WTC11 (cell line): ENCODE results near the gene FASN. TPM values are rescaled to one million over a fixed set of nuclear protein-coding genes. Genes with fewer than 3 reads are reported as not detected.

ENCODE experiments used
- ATAC-seq: fragments of 200-7000 bp; cut with Tn5 transposase; 2 replicates; pipeline ENCODE4 v1.10.0; 2021; ENCODE audit warnings: mild to moderate bottlenecking, moderate library complexity
- CTCF ChIA-PET: fragments of 300-600 bp; sonication (Branson Sonifier 250); formaldehyde crosslinking; loops from one replicate; lab custom pipeline; 2021; ENCODE audit warnings: antibody characterized with exemption; lab: Charles Lee
- POLR2A ChIA-PET: fragments of 350-600 bp; sonication (Branson Sonifier 250); formaldehyde crosslinking; loops from one replicate; lab custom pipeline; 2021; ENCODE audit warnings: antibody characterized with exemption; lab: Charles Lee
- DNase-seq: peaks from one replicate; pipeline ENCODE4 v3.0.0; 2021; ENCODE audit warnings: low spot score
- H3K27ac Mint-ChIP-seq: 2 replicates; pipeline ENCODE4 v1.8.0; 2021; ENCODE audit warnings: mixed read lengths
- H3K27me3 Mint-ChIP-seq: 2 replicates; pipeline ENCODE4 v1.8.0; 2021; ENCODE audit warnings: low read depth, mild to moderate bottlenecking, moderate library complexity, mixed read lengths
- H3K36me3 Mint-ChIP-seq: 2 replicates; pipeline ENCODE4 v1.8.0; 2021; ENCODE audit warnings: mixed read lengths
- H3K4me1 Mint-ChIP-seq: 2 replicates; pipeline ENCODE4 v1.8.0; 2022; ENCODE audit warnings: mixed read lengths
- H3K4me3 Mint-ChIP-seq: 2 replicates; pipeline ENCODE4 v1.8.0; 2021; ENCODE audit warnings: mild to moderate bottlenecking, moderate library complexity, mixed read lengths
- H3K9me3 Mint-ChIP-seq: 2 replicates; pipeline ENCODE4 v1.8.0; 2021; ENCODE audit warnings: mixed read lengths
- CBFB ChIP-seq: sonication (generic); formaldehyde crosslinking; IDR thresholded peaks from 2 replicates; pipeline ENCODE4 v1.8.1; 2022; ENCODE audit warnings: mild to moderate bottlenecking, low read depth, missing genetic modification reagents
- EMX1 ChIP-seq: fragments of 250-450 bp; sonication (Bioruptor Pico); IDR thresholded peaks from 2 replicates; pipeline ENCODE4 v1.8.0; 2021; ENCODE audit warnings: mild to moderate bottlenecking
- FOXK1 ChIP-seq: sonication (generic); formaldehyde crosslinking; IDR thresholded peaks from 2 replicates; pipeline ENCODE4 v1.8.0; 2022; ENCODE audit warnings: mild to moderate bottlenecking, moderate library complexity, missing genetic modification reagents
- GABPB1 ChIP-seq: sonication (generic); formaldehyde crosslinking; IDR thresholded peaks from 2 replicates; pipeline ENCODE4 v1.8.1; 2023; ENCODE audit warnings: mild to moderate bottlenecking, missing genetic modification reagents
- GRHL2 ChIP-seq: fragments of 250-450 bp; sonication (Bioruptor Pico); IDR thresholded peaks from 2 replicates; pipeline ENCODE4 v1.8.0; 2022; ENCODE audit warnings: mild to moderate bottlenecking, moderate library complexity; ENCODE audit not compliant: insufficient replicate concordance, severe bottlenecking
- NFE2L1 ChIP-seq: sonication (generic); formaldehyde crosslinking; IDR thresholded peaks from 2 replicates; pipeline ENCODE4 v1.8.1; 2023; ENCODE audit warnings: missing genetic modification reagents
- NR1H2 ChIP-seq: sonication (generic); formaldehyde crosslinking; IDR thresholded peaks from 2 replicates; pipeline ENCODE4 v1.9.0; 2021; ENCODE audit warnings: mild to moderate bottlenecking, moderate library complexity, missing genetic modification reagents
- RORB ChIP-seq: fragments of 250-450 bp; sonication (Bioruptor Pico); IDR thresholded peaks from 2 replicates; pipeline ENCODE4 v1.9.0; 2021; ENCODE audit warnings: mild to moderate bottlenecking
- SMAD3 ChIP-seq: sonication (generic); formaldehyde crosslinking; IDR thresholded peaks from 2 replicates; pipeline ENCODE4 v1.8.0; 2022; ENCODE audit warnings: missing genetic modification reagents, mild to moderate bottlenecking, borderline replicate concordance
- ZBTB21 ChIP-seq: sonication (generic); formaldehyde crosslinking; IDR thresholded peaks from 2 replicates; pipeline ENCODE4 v1.8.1; 2023; ENCODE audit warnings: mild to moderate bottlenecking, missing genetic modification reagents, borderline replicate concordance
- ZNF232 ChIP-seq: sonication (generic); formaldehyde crosslinking; IDR thresholded peaks from 2 replicates; pipeline ENCODE4 v1.8.0; 2022; ENCODE audit warnings: mild to moderate bottlenecking, missing genetic modification reagents
- ZNF263 ChIP-seq: sonication (generic); formaldehyde crosslinking; IDR thresholded peaks from 2 replicates; pipeline ENCODE4 v1.8.1; 2022; ENCODE audit warnings: low read depth, mild to moderate bottlenecking, moderate library complexity, missing genetic modification reagents
- ZNF317 ChIP-seq: sonication (generic); formaldehyde crosslinking; IDR thresholded peaks from 2 replicates; pipeline ENCODE4 v1.8.1; 2023; ENCODE audit warnings: low read depth, mild to moderate bottlenecking, moderate library complexity, missing genetic modification reagents, borderline replicate concordance
- ZNF396 ChIP-seq: fragments of 250-450 bp; sonication (Bioruptor Pico); IDR thresholded peaks from 2 replicates; pipeline ENCODE4 v1.8.0; 2021; ENCODE audit warnings: mild to moderate bottlenecking, moderate library complexity, borderline replicate concordance
- ZNF423 ChIP-seq: fragments of 250-450 bp; sonication (Bioruptor Pico); IDR thresholded peaks from 2 replicates; pipeline ENCODE4 v2.1.2; 2022; ENCODE audit warnings: mild to moderate bottlenecking, moderate library complexity
- ZNF671 ChIP-seq: fragments of 250-450 bp; sonication (Bioruptor Pico); IDR thresholded peaks from 2 replicates; pipeline ENCODE4 v1.8.0; 2021; ENCODE audit warnings: mild to moderate bottlenecking
- total RNA-seq: library from RNA; stranded (reverse); gene quantifications from 3 replicates; pipeline ENCODE4 v1.2.3, GENCODE V29; 2021
- TF ChIP-seq, protein P1 (sequence below): sonication (generic); formaldehyde crosslinking; IDR thresholded peaks from 2 replicates; pipeline ENCODE4 v1.8.1; 2022; ENCODE audit warnings: low read depth, missing genetic modification reagents, borderline replicate concordance
- TF ChIP-seq, protein P2 (sequence below): sonication (generic); formaldehyde crosslinking; conservative IDR thresholded peaks from 2 replicates; pipeline ENCODE4 v1.8.1; 2022; ENCODE audit warnings: mild to moderate bottlenecking, missing genetic modification reagents
- TF ChIP-seq, protein P3 (sequence below): fragments of 250-450 bp; sonication (Bioruptor Pico); IDR thresholded peaks from 2 replicates; pipeline ENCODE4 v2.1.2; 2022; ENCODE audit warnings: mild to moderate bottlenecking, moderate library complexity
- TF ChIP-seq, protein P4 (sequence below): fragments of 250-450 bp; sonication (Bioruptor Pico); IDR thresholded peaks from 2 replicates; pipeline ENCODE4 v1.9.0; 2021; ENCODE audit warnings: moderate library complexity, mild to moderate bottlenecking, inconsistent platforms, borderline replicate concordance
- TF ChIP-seq, protein P5 (sequence below): sonication (generic); formaldehyde crosslinking; IDR thresholded peaks from 2 replicates; pipeline ENCODE4 v1.8.0; 2023; ENCODE audit warnings: missing genetic modification reagents
- TF ChIP-seq, protein P6 (sequence below): fragments of 250-450 bp; sonication (Bioruptor Pico); IDR thresholded peaks from 2 replicates; pipeline ENCODE4 v1.9.0; 2021; ENCODE audit warnings: mild to moderate bottlenecking, borderline replicate concordance
- TF ChIP-seq, protein P7 (sequence below): sonication (generic); formaldehyde crosslinking; IDR thresholded peaks from 2 replicates; pipeline ENCODE4 v1.8.0; 2022; ENCODE audit warnings: mild to moderate bottlenecking, missing genetic modification reagents

The FASN gene
- total RNA-seq, 1 experiment from 2014 or later: 742 TPM

DNA sequence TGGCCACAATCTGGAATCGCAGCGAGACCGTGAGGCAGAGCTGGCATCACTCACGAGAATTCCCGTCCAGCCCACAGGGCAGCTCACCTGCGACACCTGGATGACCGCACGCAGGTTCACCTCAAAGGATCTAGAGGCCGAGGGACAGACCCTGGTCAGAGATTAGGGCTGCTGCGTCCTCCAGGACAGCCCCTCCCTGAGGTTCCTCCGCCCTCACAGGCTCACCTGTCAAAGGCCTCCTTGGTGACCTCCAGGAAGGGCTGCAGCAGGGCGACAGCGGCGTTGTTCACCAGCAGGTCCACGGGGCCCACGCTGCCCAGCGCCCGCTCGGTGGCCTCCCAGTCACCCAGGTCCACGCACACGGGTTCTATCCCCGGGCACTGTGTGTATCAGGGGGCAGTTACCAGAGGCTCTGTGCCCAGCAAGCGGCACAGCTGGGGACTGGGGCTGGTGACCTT lies 61.4 kb downstream of the FASN start (continued):
- TF ChIP-seq, protein P1, sequence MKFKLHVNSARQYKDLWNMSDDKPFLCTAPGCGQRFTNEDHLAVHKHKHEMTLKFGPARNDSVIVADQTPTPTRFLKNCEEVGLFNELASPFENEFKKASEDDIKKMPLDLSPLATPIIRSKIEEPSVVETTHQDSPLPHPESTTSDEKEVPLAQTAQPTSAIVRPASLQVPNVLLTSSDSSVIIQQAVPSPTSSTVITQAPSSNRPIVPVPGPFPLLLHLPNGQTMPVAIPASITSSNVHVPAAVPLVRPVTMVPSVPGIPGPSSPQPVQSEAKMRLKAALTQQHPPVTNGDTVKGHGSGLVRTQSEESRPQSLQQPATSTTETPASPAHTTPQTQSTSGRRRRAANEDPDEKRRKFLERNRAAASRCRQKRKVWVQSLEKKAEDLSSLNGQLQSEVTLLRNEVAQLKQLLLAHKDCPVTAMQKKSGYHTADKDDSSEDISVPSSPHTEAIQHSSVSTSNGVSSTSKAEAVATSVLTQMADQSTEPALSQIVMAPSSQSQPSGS: no peak
- TF ChIP-seq, protein P2, sequence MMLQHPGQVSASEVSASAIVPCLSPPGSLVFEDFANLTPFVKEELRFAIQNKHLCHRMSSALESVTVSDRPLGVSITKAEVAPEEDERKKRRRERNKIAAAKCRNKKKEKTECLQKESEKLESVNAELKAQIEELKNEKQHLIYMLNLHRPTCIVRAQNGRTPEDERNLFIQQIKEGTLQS (CRISPR knock-in tag): no peak
- TF ChIP-seq CBFB (no peak), GRHL2 (CRISPR knock-in tag) (no peak), ZNF671 (CRISPR knock-in tag) (no peak), RORB (CRISPR knock-in tag) (no peak), ZNF232 (CRISPR knock-in tag) (no peak), NFE2L1 (CRISPR knock-in tag) (no peak), SMAD3 (CRISPR knock-in tag) (no peak)
- TF ChIP-seq, protein P3, sequence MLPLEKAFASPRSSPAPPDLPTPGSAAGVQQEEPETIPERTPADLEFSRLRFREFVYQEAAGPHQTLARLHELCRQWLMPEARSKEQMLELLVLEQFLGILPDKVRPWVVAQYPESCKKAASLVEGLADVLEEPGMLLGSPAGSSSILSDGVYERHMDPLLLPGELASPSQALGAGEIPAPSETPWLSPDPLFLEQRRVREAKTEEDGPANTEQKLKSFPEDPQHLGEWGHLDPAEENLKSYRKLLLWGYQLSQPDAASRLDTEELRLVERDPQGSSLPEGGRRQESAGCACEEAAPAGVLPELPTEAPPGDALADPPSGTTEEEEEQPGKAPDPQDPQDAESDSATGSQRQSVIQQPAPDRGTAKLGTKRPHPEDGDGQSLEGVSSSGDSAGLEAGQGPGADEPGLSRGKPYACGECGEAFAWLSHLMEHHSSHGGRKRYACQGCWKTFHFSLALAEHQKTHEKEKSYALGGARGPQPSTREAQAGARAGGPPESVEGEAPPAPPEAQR (CRISPR knock-in tag): no peak
- TF ChIP-seq, protein P4, sequence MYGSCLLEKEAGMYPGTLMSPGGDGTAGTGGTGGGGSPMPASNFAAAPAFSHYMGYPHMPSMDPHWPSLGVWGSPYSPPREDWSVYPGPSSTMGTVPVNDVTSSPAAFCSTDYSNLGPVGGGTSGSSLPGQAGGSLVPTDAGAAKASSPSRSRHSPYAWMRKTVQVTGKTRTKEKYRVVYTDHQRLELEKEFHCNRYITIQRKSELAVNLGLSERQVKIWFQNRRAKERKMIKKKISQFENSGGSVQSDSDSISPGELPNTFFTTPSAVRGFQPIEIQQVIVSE: no peak
- TF ChIP-seq, protein P5, sequence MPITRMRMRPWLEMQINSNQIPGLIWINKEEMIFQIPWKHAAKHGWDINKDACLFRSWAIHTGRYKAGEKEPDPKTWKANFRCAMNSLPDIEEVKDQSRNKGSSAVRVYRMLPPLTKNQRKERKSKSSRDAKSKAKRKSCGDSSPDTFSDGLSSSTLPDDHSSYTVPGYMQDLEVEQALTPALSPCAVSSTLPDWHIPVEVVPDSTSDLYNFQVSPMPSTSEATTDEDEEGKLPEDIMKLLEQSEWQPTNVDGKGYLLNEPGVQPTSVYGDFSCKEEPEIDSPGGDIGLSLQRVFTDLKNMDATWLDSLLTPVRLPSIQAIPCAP: no peak

DNA sequence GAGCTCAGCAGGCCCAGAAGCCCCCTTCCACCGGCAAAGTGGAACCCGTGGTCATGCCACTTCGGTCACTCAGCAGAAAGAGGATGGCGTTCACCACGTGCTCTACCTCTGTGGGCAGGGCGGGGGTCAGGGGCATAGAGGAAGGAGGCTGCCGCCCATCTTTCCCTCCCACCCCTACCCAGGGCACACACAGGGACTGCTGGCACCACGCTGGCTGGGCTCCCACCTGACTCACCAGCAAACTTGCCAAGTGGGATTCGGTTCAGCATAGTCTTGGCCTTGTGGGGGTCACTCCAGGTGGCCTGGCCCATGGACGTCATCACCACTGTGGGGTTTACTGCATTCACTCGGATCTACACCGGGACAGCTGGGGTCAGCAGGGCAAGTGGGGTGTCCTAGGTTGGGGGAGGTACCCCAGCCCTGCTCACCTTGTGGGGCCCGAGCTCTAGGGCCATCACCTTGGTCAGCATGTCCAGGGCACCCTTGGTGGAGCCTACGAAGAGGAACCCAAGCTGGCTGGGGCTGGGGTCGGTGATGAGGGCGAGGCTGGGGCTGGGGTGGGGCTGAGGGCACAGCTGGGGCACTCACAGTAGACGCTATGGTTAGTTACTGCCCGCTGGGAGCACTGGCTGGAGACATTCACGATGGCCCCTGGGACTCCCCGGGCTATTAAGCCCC lies 61.9 kb downstream of the FASN start:
- no peak for ATAC-seq
- ChIA-PET CTCF (interaction anchor here (1.0 to 1.4 kb wide), 3 partner anchors 13 to 118 kb away, joined by 3 to 5 read pairs (median 3); partner anchors contain the start of genes CENPX and LRRC45), POLR2A (no interaction called here)
- DNase-seq: no peak
- Mint-ChIP-seq H3K4me3 (peak overlapping the region; percentile 75), H3K27ac (no peak overlapping the region), H3K27me3 (peaks cover 10% of the 10 kb centered on the region), H3K36me3 (0 out of 2 replicates have a peak, but pooled peaks cover 6% of the 10 kb centered on the region), H3K9me3 (no peaks in the 10 kb centered on the region), H3K4me1 (peaks cover 25% of the 10 kb centered on the region)
- TF ChIP-seq ZNF263 (no peak), GABPB1 (CRISPR knock-in tag) (no peak), NR1H2 (CRISPR knock-in tag) (no peak), ZNF396 (CRISPR knock-in tag) (no peak), EMX1 (no peak), ZNF317 (CRISPR knock-in tag) (no peak), ZBTB21 (CRISPR knock-in tag) (no peak), FOXK1 (CRISPR knock-in tag) (no peak), ZNF423 (CRISPR knock-in tag) (no peak)
- TF ChIP-seq, protein P1: no peak
- TF ChIP-seq, protein P6, sequence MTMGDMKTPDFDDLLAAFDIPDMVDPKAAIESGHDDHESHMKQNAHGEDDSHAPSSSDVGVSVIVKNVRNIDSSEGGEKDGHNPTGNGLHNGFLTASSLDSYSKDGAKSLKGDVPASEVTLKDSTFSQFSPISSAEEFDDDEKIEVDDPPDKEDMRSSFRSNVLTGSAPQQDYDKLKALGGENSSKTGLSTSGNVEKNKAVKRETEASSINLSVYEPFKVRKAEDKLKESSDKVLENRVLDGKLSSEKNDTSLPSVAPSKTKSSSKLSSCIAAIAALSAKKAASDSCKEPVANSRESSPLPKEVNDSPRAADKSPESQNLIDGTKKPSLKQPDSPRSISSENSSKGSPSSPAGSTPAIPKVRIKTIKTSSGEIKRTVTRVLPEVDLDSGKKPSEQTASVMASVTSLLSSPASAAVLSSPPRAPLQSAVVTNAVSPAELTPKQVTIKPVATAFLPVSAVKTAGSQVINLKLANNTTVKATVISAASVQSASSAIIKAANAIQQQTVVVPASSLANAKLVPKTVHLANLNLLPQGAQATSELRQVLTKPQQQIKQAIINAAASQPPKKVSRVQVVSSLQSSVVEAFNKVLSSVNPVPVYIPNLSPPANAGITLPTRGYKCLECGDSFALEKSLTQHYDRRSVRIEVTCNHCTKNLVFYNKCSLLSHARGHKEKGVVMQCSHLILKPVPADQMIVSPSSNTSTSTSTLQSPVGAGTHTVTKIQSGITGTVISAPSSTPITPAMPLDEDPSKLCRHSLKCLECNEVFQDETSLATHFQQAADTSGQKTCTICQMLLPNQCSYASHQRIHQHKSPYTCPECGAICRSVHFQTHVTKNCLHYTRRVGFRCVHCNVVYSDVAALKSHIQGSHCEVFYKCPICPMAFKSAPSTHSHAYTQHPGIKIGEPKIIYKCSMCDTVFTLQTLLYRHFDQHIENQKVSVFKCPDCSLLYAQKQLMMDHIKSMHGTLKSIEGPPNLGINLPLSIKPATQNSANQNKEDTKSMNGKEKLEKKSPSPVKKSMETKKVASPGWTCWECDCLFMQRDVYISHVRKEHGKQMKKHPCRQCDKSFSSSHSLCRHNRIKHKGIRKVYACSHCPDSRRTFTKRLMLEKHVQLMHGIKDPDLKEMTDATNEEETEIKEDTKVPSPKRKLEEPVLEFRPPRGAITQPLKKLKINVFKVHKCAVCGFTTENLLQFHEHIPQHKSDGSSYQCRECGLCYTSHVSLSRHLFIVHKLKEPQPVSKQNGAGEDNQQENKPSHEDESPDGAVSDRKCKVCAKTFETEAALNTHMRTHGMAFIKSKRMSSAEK (CRISPR knock-in tag): no peak
- TF ChIP-seq, protein P7, sequence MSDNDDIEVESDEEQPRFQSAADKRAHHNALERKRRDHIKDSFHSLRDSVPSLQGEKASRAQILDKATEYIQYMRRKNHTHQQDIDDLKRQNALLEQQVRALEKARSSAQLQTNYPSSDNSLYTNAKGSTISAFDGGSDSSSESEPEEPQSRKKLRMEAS (CRISPR knock-in tag): no peak
